Liver (tissue), 9 donors: ENCODE results near the gene PHC2. TPM values are rescaled to one million over a fixed set of nuclear protein-coding genes. Genes with fewer than 3 reads are reported as not detected.
A peak's percentile ranks its signal among the peaks of the same experiment; 100 is the strongest.

Experiments
- DNase-seq: peaks from one replicate; pipeline ENCODE4 v3.0.0-alpha.2; 2017; ENCODE audit warnings: low spot score
- H3K27ac ChIP-seq, 2 donors: one replicate each; pipeline ENCODE4 v1.7.0; 2013; ENCODE audit warnings: inconsistent platforms in 2 of 2, low read length in 2 of 2, control low read depth in 1 of 2, low read depth in 1 of 2, mild to moderate bottlenecking in 1 of 2
- H3K27me3 ChIP-seq, 4 donors: one replicate each; pipeline versions ENCODE4 v1.6.1 to v1.7.0; 2013; ENCODE audit warnings: low read length in 3 of 4, inconsistent platforms in 1 of 4, mild to moderate bottlenecking in 1 of 4, moderate library complexity in 1 of 4; ENCODE audit not compliant: control insufficient read depth in 4 of 4, insufficient read depth in 4 of 4
- H3K36me3 ChIP-seq, 4 donors: one replicate each; pipeline versions ENCODE4 v1.6.1 to v1.7.0; 2013; ENCODE audit warnings: low read length in 3 of 4, mild to moderate bottlenecking in 3 of 4, low read depth in 1 of 4, moderate library complexity in 1 of 4; ENCODE audit not compliant: control insufficient read depth in 4 of 4, insufficient read depth in 3 of 4
- H3K4me1 ChIP-seq, 4 donors: one replicate each; pipeline versions ENCODE4 v1.6.1 to v1.7.0; 2013; ENCODE audit warnings: low read length in 3 of 4, mild to moderate bottlenecking in 3 of 4, moderate library complexity in 1 of 4; ENCODE audit not compliant: control insufficient read depth in 4 of 4, insufficient read depth in 4 of 4
- H3K4me3 ChIP-seq, 3 donors: one replicate each; pipeline versions ENCODE4 v1.6.1 to v1.7.0; 2013; ENCODE audit warnings: low read length in 3 of 3, control low read depth in 1 of 3, low read depth in 1 of 3, mild to moderate bottlenecking in 1 of 3
- H3K9ac ChIP-seq, 2 donors: one replicate each; pipeline ENCODE4 v1.7.0; 2013; ENCODE audit warnings: low read length in 2 of 2, mild to moderate bottlenecking in 2 of 2, moderate library complexity in 2 of 2, control low read depth in 1 of 2, low read depth in 1 of 2
- H3K9me3 ChIP-seq, 4 donors: one replicate each; pipeline versions ENCODE4 v1.6.1 to v1.7.0; 2013; ENCODE audit warnings: low read length in 3 of 4; ENCODE audit not compliant: control insufficient read depth in 4 of 4
- EGR1 ChIP-seq, 2 donors: IDR thresholded peaks; 2 replicates each; pipeline ENCODE4 v1.6.1; 2016 to 2018; ENCODE audit warnings: antibody characterized with exemption in 2 of 2, low read depth in 2 of 2
- FOXA1 ChIP-seq: IDR thresholded peaks from 2 replicates; pipeline ENCODE4 v1.6.1; 2016; ENCODE audit warnings: antibody characterized with exemption
- FOXA2 ChIP-seq: IDR thresholded peaks from 2 replicates; pipeline ENCODE4 v1.6.1; 2016; ENCODE audit warnings: antibody characterized with exemption
- HNF4A ChIP-seq, 2 donors: conservative IDR thresholded peaks; 2 replicates each; pipeline ENCODE4 v1.6.1; 2016; ENCODE audit warnings: antibody characterized with exemption in 2 of 2, mild to moderate bottlenecking in 2 of 2
- HNF4G ChIP-seq: IDR thresholded peaks from 2 replicates; pipeline ENCODE4 v1.6.1; 2016; ENCODE audit warnings: antibody characterized with exemption
- JUND ChIP-seq, 2 donors: IDR thresholded peaks; 2 replicates each; pipeline ENCODE4 v1.6.1; 2016; ENCODE audit warnings: antibody characterized with exemption in 2 of 2
- RAD21 ChIP-seq, 2 donors: IDR thresholded peaks; 2 replicates each; pipeline ENCODE4 v1.6.1; 2016; ENCODE audit warnings: antibody characterized with exemption in 2 of 2, mild to moderate bottlenecking in 2 of 2
- RXRA ChIP-seq, 2 donors: IDR thresholded peaks; 2 replicates each; pipeline ENCODE4 v1.6.1; 2017 to 2018; ENCODE audit warnings: antibody characterized with exemption in 2 of 2, mild to moderate bottlenecking in 1 of 2
- SP1 ChIP-seq: IDR thresholded peaks from 2 replicates; pipeline ENCODE4 v1.6.1; 2018; ENCODE audit warnings: antibody characterized with exemption, mild to moderate bottlenecking
- TAF1 ChIP-seq: conservative IDR thresholded peaks from 2 replicates; pipeline ENCODE4 v1.6.1; 2016; ENCODE audit warnings: antibody characterized with exemption, mild to moderate bottlenecking
- YY1 ChIP-seq: IDR thresholded peaks from 2 replicates; pipeline ENCODE4 v1.6.1; 2016; ENCODE audit warnings: antibody characterized with exemption, mild to moderate bottlenecking
- WGBS: extraction: QIAGEN DNeasy Blood & Tissue Kit; methylation state at CpG from one replicate; pipeline ENCODE4 v1.1.7; 2013; 5-methylcytosine and 5-hydroxymethylcytosine counted together
- polyA plus RNA-seq, 2 donors: library from polyadenylated mRNA; stranded (reverse) in 1 of 2; unstranded in 1 of 2; fragments of 200-250 nt in 1 of 2; fragments of >200 nt in 1 of 2; fragmentation: Nextera tagmentation in 1 of 2; extraction: Ambion mirVana in 1 of 2; gene quantifications; one replicate each; pipeline versions ENCODE4 v1.2.1 to v1.2.3, GENCODE V29; 2013 to 2015
- total RNA-seq, 2 donors: library from RNA; depleted of rRNA; stranded (reverse); fragments of >200 nt; gene quantifications; one replicate each; pipeline ENCODE4 v1.2.3, GENCODE V29; 2014
- TF ChIP-seq, protein P1 (sequence below): IDR thresholded peaks from 2 replicates; pipeline ENCODE4 v1.6.1; 2016; ENCODE audit warnings: antibody characterized with exemption, mild to moderate bottlenecking
- TF ChIP-seq, protein P2 (sequence below): fragments of 150-350 bp; IDR thresholded peaks from 2 replicates; pipeline ENCODE4 v1.5.1; 2017; ENCODE audit warnings: improper control_type of control experiment, low read depth, low read length; ENCODE audit not compliant: missing input control
- TF ChIP-seq, protein P3 (sequence below): IDR thresholded peaks from 2 replicates; pipeline ENCODE4 v1.6.1; 2016; ENCODE audit warnings: antibody characterized with exemption
- TF ChIP-seq, protein P4 (sequence below): IDR thresholded peaks from 2 replicates; pipeline ENCODE4 v1.6.1; 2016; ENCODE audit warnings: antibody characterized with exemption
- TF ChIP-seq, protein P5 (sequence below): IDR thresholded peaks from 2 replicates; pipeline ENCODE4 v1.6.1; 2016; ENCODE audit warnings: antibody characterized with exemption
- donor health status: healthy.
- donor health status: healthy.
- donor health status: healthy.
- donor health status: healthy.
- donor health status: healthy.

Gene PHC2
- total and polyA plus RNA-seq, 4 donors, result 19.1 to 67.8 (median 44.7) TPM

DNA sequence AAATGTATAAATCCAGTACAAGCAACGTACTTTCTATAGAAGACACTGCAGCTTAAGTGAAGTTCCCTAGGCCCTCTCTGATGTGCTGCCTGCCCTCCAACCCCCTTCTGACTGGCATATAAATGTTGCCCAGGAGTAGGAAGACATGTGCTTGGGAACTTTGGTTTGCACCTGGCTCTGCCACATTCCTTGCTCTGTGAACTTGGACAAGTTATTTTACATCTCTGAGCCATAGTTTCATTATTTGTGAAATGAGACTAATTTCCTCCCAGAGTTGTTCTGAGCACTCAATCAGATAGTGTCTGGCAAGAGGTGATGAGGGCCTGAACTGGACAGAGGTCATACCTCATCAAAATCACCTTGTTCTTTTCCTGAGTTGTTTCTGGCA is 3.5 kb upstream of the PHC2 start:
- Histone ChIP-seq H3K9me3 (no peaks in the 10 kb centered on the region), H3K4me1 (peaks cover 0 to 11% (median 5%) of the 10 kb centered on the region in 4 donors), H3K27me3 (no peaks in the 10 kb centered on the region), H3K36me3 (no peaks in the 10 kb centered on the region), H3K27ac (peak overlapping the region in 1 of 2 donors; percentile 28), H3K9ac (no peak overlapping the region), H3K4me3 (no peak overlapping the region)
- DNase-seq, result no peak
- TF ChIP-seq HNF4G (no peak), RAD21 (IDR thresholded peaks at IDR 0.05) (no peak), RXRA (IDR thresholded peaks at IDR 0.05) (no peak), FOXA2 (no peak), TAF1 (no peak), SP1 (no peak), JUND (IDR thresholded peaks at IDR 0.05) (no peak), YY1 (no peak), HNF4A (conservative IDR thresholded peaks at IDR 0.05) (no peak), EGR1 (IDR thresholded peaks at IDR 0.05; ENCODE audit: low read depth in 2 of 2) (no peak), FOXA1 (no peak)
- TF ChIP-seq, protein P1, sequence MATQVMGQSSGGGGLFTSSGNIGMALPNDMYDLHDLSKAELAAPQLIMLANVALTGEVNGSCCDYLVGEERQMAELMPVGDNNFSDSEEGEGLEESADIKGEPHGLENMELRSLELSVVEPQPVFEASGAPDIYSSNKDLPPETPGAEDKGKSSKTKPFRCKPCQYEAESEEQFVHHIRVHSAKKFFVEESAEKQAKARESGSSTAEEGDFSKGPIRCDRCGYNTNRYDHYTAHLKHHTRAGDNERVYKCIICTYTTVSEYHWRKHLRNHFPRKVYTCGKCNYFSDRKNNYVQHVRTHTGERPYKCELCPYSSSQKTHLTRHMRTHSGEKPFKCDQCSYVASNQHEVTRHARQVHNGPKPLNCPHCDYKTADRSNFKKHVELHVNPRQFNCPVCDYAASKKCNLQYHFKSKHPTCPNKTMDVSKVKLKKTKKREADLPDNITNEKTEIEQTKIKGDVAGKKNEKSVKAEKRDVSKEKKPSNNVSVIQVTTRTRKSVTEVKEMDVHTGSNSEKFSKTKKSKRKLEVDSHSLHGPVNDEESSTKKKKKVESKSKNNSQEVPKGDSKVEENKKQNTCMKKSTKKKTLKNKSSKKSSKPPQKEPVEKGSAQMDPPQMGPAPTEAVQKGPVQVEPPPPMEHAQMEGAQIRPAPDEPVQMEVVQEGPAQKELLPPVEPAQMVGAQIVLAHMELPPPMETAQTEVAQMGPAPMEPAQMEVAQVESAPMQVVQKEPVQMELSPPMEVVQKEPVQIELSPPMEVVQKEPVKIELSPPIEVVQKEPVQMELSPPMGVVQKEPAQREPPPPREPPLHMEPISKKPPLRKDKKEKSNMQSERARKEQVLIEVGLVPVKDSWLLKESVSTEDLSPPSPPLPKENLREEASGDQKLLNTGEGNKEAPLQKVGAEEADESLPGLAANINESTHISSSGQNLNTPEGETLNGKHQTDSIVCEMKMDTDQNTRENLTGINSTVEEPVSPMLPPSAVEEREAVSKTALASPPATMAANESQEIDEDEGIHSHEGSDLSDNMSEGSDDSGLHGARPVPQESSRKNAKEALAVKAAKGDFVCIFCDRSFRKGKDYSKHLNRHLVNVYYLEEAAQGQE, result no peak
- TF ChIP-seq, protein P2, sequence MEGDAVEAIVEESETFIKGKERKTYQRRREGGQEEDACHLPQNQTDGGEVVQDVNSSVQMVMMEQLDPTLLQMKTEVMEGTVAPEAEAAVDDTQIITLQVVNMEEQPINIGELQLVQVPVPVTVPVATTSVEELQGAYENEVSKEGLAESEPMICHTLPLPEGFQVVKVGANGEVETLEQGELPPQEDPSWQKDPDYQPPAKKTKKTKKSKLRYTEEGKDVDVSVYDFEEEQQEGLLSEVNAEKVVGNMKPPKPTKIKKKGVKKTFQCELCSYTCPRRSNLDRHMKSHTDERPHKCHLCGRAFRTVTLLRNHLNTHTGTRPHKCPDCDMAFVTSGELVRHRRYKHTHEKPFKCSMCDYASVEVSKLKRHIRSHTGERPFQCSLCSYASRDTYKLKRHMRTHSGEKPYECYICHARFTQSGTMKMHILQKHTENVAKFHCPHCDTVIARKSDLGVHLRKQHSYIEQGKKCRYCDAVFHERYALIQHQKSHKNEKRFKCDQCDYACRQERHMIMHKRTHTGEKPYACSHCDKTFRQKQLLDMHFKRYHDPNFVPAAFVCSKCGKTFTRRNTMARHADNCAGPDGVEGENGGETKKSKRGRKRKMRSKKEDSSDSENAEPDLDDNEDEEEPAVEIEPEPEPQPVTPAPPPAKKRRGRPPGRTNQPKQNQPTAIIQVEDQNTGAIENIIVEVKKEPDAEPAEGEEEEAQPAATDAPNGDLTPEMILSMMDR, result no peak
- TF ChIP-seq, protein P3, sequence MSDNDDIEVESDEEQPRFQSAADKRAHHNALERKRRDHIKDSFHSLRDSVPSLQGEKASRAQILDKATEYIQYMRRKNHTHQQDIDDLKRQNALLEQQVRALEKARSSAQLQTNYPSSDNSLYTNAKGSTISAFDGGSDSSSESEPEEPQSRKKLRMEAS, result no peak
- TF ChIP-seq, protein P4, sequence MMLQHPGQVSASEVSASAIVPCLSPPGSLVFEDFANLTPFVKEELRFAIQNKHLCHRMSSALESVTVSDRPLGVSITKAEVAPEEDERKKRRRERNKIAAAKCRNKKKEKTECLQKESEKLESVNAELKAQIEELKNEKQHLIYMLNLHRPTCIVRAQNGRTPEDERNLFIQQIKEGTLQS, result no peak
- TF ChIP-seq, protein P5, sequence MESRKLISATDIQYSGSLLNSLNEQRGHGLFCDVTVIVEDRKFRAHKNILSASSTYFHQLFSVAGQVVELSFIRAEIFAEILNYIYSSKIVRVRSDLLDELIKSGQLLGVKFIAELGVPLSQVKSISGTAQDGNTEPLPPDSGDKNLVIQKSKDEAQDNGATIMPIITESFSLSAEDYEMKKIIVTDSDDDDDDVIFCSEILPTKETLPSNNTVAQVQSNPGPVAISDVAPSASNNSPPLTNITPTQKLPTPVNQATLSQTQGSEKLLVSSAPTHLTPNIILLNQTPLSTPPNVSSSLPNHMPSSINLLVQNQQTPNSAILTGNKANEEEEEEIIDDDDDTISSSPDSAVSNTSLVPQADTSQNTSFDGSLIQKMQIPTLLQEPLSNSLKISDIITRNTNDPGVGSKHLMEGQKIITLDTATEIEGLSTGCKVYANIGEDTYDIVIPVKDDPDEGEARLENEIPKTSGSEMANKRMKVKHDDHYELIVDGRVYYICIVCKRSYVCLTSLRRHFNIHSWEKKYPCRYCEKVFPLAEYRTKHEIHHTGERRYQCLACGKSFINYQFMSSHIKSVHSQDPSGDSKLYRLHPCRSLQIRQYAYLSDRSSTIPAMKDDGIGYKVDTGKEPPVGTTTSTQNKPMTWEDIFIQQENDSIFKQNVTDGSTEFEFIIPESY, result no peak
- 92% methylated on average over 1 of the region's 1 CpG for WGBS
